Karpas-422 (cell line): ENCODE results near the gene CRTAC1. TPM values are rescaled to one million over a fixed set of nuclear protein-coding genes. Genes with fewer than 3 reads are reported as not detected.

ENCODE experiments used
- DNase-seq: peaks from one replicate; pipeline ENCODE4 v3.0.0-alpha.2; 2015
- H2AFZ ChIP-seq: fragments of 200-600 bp; sonication (generic); 2 replicates; pipeline ENCODE4 v1.6.1; 2014; ENCODE audit warnings: antibody characterized with exemption, low read length, mixed read lengths
- H3K27ac ChIP-seq: fragments of 200-600 bp; sonication (generic); 2 replicates; pipeline ENCODE4 v1.5.1; 2014; ENCODE audit warnings: mild to moderate bottlenecking, low read length, moderate library complexity
- H3K27me3 ChIP-seq: fragments of 200-600 bp; sonication (generic); 2 replicates; pipeline ENCODE4 v1.6.1; 2014; ENCODE audit warnings: low read length, mixed read lengths
- H3K36me3 ChIP-seq: fragments of 200-600 bp; sonication (generic); 2 replicates; pipeline ENCODE4 v1.6.1; 2014; ENCODE audit warnings: low read length, mixed read lengths; ENCODE audit not compliant: insufficient read depth
- H3K4me1 ChIP-seq: fragments of 200-600 bp; sonication (generic); 2 replicates; pipeline ENCODE4 v1.6.1; 2014; ENCODE audit warnings: mild to moderate bottlenecking, low read length, mixed read lengths
- H3K4me2 ChIP-seq: fragments of 200-600 bp; sonication (generic); 2 replicates; pipeline ENCODE4 v1.6.1; 2014; ENCODE audit warnings: low read length, low read depth, mild to moderate bottlenecking; ENCODE audit not compliant: poor library complexity, severe bottlenecking
- H3K4me3 ChIP-seq: fragments of 200-600 bp; sonication (generic); 2 replicates; pipeline ENCODE4 v1.5.1; 2014; ENCODE audit warnings: mild to moderate bottlenecking, antibody characterized with exemption, low read length, mixed read lengths
- H3K79me2 ChIP-seq: fragments of 200-600 bp; sonication (generic); 2 replicates; pipeline ENCODE4 v1.6.1; 2014; ENCODE audit warnings: mild to moderate bottlenecking, low read length, mixed read lengths
- H3K9ac ChIP-seq: fragments of 200-600 bp; sonication (generic); 2 replicates; pipeline ENCODE4 v1.6.0; 2014; ENCODE audit warnings: low read length
- H3K9me2 ChIP-seq: fragments of 200-600 bp; sonication (generic), shearing (Covaris generic); replicated peaks from 2 replicates; pipeline ENCODE4 v1.6.0; 2014; ENCODE audit warnings: mild to moderate bottlenecking, low read length, moderate library complexity; ENCODE audit not compliant: insufficient read depth
- H3K9me3 ChIP-seq: fragments of 300-700, 200-600 bp; sonication (generic); 2 replicates; pipeline ENCODE4 v1.6.1; 2014; ENCODE audit warnings: low read length, mixed read lengths
- H4K20me1 ChIP-seq: fragments of 200-600 bp; sonication (generic); 2 replicates; pipeline ENCODE4 v1.6.1; 2014; ENCODE audit warnings: mild to moderate bottlenecking, antibody characterized with exemption, low read length, low read depth; ENCODE audit not compliant: insufficient read depth
- total RNA-seq: library from RNA; depleted of rRNA; stranded (reverse); fragments of >200 nt; shearing (Covaris generic); gene quantifications from 2 replicates; pipeline ENCODE4 v1.2.3, GENCODE V29; 2014; ENCODE audit warnings: low replicate concordance; rRNA removed

CRTAC1 gene
- not detected in 2 replicates for total RNA-seq

- H3K9ac ChIP-seq, result no peak within 1 kb of the TSS
- H2AFZ ChIP-seq, result no peak within 1 kb of the TSS
- H3K4me2 ChIP-seq, result no peak within 1 kb of the TSS
- no peak for DNase-seq
- no peaks in the 10 kb centered on the region for H4K20me1 ChIP-seq
- no peaks in the 10 kb centered on the region for H3K9me2 ChIP-seq
- no peaks in the 10 kb centered on the region for H3K27me3 ChIP-seq
- H3K36me3 ChIP-seq, result no peaks in the 10 kb centered on the region
- H3K9me3 ChIP-seq, result no peaks in the 10 kb centered on the region
- H3K79me2 ChIP-seq, result no peaks in the 10 kb centered on the region
- no peaks in the 10 kb centered on the region for H3K4me1 ChIP-seq
- no peak within 1 kb of the TSS for H3K4me3 ChIP-seq
- H3K27ac ChIP-seq, result no peak within 1 kb of the TSS
Observed at GRCh38 chr10:98030093-98030821, at the start of gene CRTAC1. CRTAC1 (minus strand) TSS chr10:98030621; CDS start chr10:98030472, 149 bp downstream.

GRCh38 chr10:98078774-98079173 is 48.4 kb upstream of the CRTAC1 start:
- no peak for DNase-seq
- Histone ChIP-seq H2AFZ (no peak overlapping the region), H3K9me2 (no peaks in the 10 kb centered on the region), H3K36me3 (no peaks in the 10 kb centered on the region), H3K4me2 (no peak overlapping the region), H3K4me1 (no peaks in the 10 kb centered on the region), H3K9me3 (no peaks in the 10 kb centered on the region), H4K20me1 (no peaks in the 10 kb centered on the region), H3K27ac (no peak overlapping the region), H3K79me2 (no peaks in the 10 kb centered on the region), H3K4me3 (no peak overlapping the region), H3K27me3 (no peaks in the 10 kb centered on the region), H3K9ac (no peak overlapping the region)

GRCh38 chr10:98077223-98077622 is 46.8 kb upstream of the CRTAC1 start:
- Histone ChIP-seq H3K27me3 (no peaks in the 10 kb centered on the region), H3K36me3 (no peaks in the 10 kb centered on the region), H3K27ac (no peak overlapping the region), H3K4me1 (no peaks in the 10 kb centered on the region), H3K79me2 (no peaks in the 10 kb centered on the region), H3K9me2 (no peaks in the 10 kb centered on the region), H4K20me1 (no peaks in the 10 kb centered on the region), H3K9me3 (no peaks in the 10 kb centered on the region), H3K4me2 (no peak overlapping the region), H3K9ac (no peak overlapping the region), H2AFZ (no peak overlapping the region), H3K4me3 (no peak overlapping the region)
- DNase-seq, result no peak

DNA sequence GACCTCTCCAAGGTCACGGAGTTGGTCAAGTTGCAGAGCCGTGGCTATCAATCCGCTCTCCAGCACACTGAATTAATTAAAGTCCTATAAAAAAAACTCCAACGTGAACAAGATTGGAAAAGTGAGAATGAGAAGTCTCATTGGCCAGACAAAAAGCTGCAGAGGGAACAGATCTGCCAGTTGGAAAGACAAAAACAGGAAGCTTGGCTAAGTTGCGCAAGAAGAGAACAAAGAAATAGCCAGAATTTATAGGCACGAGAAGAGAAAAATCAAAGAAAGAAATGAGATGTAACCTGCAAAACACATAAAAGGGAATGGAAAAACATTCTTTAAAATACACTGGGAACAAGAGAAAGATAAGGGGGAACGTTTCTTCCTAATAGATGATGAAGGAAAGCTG is 45.7 kb upstream of the CRTAC1 start:
- no peaks in the 10 kb centered on the region for H3K79me2 ChIP-seq
- no peaks in the 10 kb centered on the region for H3K9me3 ChIP-seq
- H3K4me1 ChIP-seq, result no peaks in the 10 kb centered on the region
- no peak overlapping the region for H3K27ac ChIP-seq
- H3K27me3 ChIP-seq, result no peaks in the 10 kb centered on the region
- no peak overlapping the region for H3K9ac ChIP-seq
- DNase-seq, result no peak
- no peak overlapping the region for H3K4me2 ChIP-seq
- H2AFZ ChIP-seq, result no peak overlapping the region
- no peaks in the 10 kb centered on the region for H3K9me2 ChIP-seq
- H4K20me1 ChIP-seq, result no peaks in the 10 kb centered on the region
- no peaks in the 10 kb centered on the region for H3K36me3 ChIP-seq
- no peak overlapping the region for H3K4me3 ChIP-seq

DNA sequence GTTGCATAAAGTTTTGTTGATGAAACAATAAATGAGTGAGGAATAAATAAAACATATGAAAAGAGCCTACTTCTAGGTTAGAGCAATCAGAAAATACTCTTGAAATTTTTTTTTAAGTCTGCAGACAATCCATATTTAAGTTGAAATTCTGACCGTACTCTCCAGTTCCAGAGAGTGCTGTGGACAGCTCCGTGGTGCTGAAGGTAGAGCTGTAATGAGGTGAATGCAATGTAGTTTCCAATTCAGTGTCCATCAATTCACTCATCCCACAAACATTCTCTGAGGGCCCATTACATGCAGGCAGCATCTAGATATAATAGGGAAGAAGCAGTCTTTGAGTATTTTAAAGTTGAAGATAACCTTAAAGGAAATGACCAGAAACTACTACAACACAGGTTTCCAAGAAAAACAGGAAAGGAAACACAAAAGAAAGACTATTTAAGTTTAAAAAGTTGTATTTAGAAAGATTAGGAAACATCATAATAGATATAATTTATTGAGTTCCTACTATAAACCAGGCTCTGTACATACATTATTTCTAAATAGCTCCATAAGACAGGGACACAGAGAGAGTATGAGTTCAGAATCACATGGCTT is 44.0 kb upstream of the CRTAC1 start:
- Histone ChIP-seq H3K79me2 (no peaks in the 10 kb centered on the region), H3K9me3 (no peaks in the 10 kb centered on the region)

DNA sequence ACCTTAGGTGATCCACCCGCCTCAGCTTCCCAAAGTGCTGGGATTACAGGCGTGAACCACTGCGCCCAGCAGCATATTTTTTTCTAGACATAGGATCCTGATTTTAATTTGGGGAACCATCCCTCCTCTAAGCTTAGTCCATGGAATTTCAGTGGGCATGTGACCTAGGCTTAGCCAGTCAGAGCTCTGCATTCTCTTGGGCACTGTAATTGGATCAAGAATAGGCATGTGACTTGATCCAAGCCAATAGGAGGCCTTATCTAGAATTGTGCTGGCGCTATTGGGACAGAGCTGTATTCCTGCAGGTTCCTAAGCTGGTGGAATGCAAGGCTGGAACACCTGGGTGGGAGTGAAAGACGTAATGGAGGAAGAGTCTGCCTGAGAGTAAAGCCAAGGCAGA is 36.7 kb upstream of the CRTAC1 start:
- DNase-seq, result no peak
- no peak overlapping the region for H3K27ac ChIP-seq
- H3K4me3 ChIP-seq, result no peak overlapping the region
- no peaks in the 10 kb centered on the region for H3K9me3 ChIP-seq
- no peak overlapping the region for H2AFZ ChIP-seq
- no peaks in the 10 kb centered on the region for H3K9me2 ChIP-seq
- H4K20me1 ChIP-seq, result no peaks in the 10 kb centered on the region
- no peaks in the 10 kb centered on the region for H3K79me2 ChIP-seq
- H3K27me3 ChIP-seq, result no peaks in the 10 kb centered on the region
- no peak overlapping the region for H3K4me2 ChIP-seq
- no peaks in the 10 kb centered on the region for H3K4me1 ChIP-seq
- H3K9ac ChIP-seq, result no peak overlapping the region
- H3K36me3 ChIP-seq, result no peaks in the 10 kb centered on the region

More for the DNA sequence above, 44.0 kb upstream of the CRTAC1 start:
- Histone ChIP-seq H3K4me3 (no peak overlapping the region), H3K4me1 (no peaks in the 10 kb centered on the region), H4K20me1 (no peaks in the 10 kb centered on the region), H2AFZ (no peak overlapping the region), H3K27me3 (no peaks in the 10 kb centered on the region), H3K9ac (no peak overlapping the region), H3K4me2 (no peak overlapping the region), H3K36me3 (no peaks in the 10 kb centered on the region), H3K9me2 (no peaks in the 10 kb centered on the region), H3K27ac (no peak overlapping the region)
- peak; percentile 44 for DNase-seq

GRCh38 chr10:98063740-98064027 is 33.3 kb upstream of the CRTAC1 start:
- Histone ChIP-seq H3K4me3 (no peak overlapping the region), H3K9me2 (no peaks in the 10 kb centered on the region), H2AFZ (no peak overlapping the region), H3K36me3 (no peaks in the 10 kb centered on the region), H4K20me1 (no peaks in the 10 kb centered on the region), H3K4me1 (no peaks in the 10 kb centered on the region), H3K27me3 (no peaks in the 10 kb centered on the region), H3K9me3 (no peaks in the 10 kb centered on the region), H3K9ac (no peak overlapping the region), H3K27ac (no peak overlapping the region), H3K4me2 (no peak overlapping the region), H3K79me2 (no peaks in the 10 kb centered on the region)
- no peak for DNase-seq

GRCh38 chr10:98062424-98062823 is 32.0 kb upstream of the CRTAC1 start:
- Histone ChIP-seq H2AFZ (no peak overlapping the region), H4K20me1 (no peaks in the 10 kb centered on the region), H3K4me2 (no peak overlapping the region), H3K27ac (no peak overlapping the region), H3K9me3 (no peaks in the 10 kb centered on the region), H3K9me2 (no peaks in the 10 kb centered on the region), H3K79me2 (no peaks in the 10 kb centered on the region), H3K27me3 (no peaks in the 10 kb centered on the region), H3K4me1 (no peaks in the 10 kb centered on the region), H3K9ac (no peak overlapping the region), H3K36me3 (no peaks in the 10 kb centered on the region), H3K4me3 (no peak overlapping the region)
- DNase-seq, result no peak
